Neural cell (in vitro differentiated cells): ENCODE measurements around the gene ACTL8. TPM values are rescaled to one million over a fixed set of nuclear protein-coding genes. Genes with fewer than 3 reads are reported as not detected.

Experiments
- H2AFZ ChIP-seq: fragments of 200-600, 300-800 bp; sonication (generic), shearing (Covaris generic); 2 replicates; pipeline ENCODE4 v1.6.0; 2014; ENCODE audit warnings: low read depth, mild to moderate bottlenecking, antibody characterized with exemption, low read length, moderate library complexity
- H3F3A ChIP-seq: fragments of 200-600 bp; shearing (Covaris generic); 2 replicates; pipeline ENCODE4 v1.6.1; 2016; ENCODE audit warnings: mild to moderate bottlenecking, moderate library complexity, mixed read lengths, antibody characterized with exemption, low read length; ENCODE audit not compliant: insufficient read depth, poor library complexity, severe bottlenecking
- H3K27ac ChIP-seq: fragments of 200-600, 300-800 bp; sonication (generic), shearing (Covaris generic); 2 replicates; pipeline ENCODE4 v1.5.1; 2014; ENCODE audit warnings: mild to moderate bottlenecking, low read length, moderate library complexity
- H3K27me3 ChIP-seq: fragments of 300-800, 200-600 bp; sonication (generic), shearing (Covaris generic); 2 replicates; pipeline ENCODE4 v1.6.0; 2014; ENCODE audit warnings: mild to moderate bottlenecking, low read depth, low read length, moderate library complexity; ENCODE audit not compliant: insufficient read depth
- H3K36me3 ChIP-seq: fragments of 300-800, 200-600 bp; sonication (generic), shearing (Covaris generic); 2 replicates; pipeline ENCODE4 v1.5.1; 2014; ENCODE audit warnings: mild to moderate bottlenecking, antibody characterized with exemption, low read length, moderate library complexity; ENCODE audit not compliant: insufficient read depth
- H3K4me2 ChIP-seq: fragments of 300-800, 200-600 bp; sonication (generic), shearing (Covaris generic); 2 replicates; pipeline ENCODE4 v1.6.0; 2014; ENCODE audit warnings: mild to moderate bottlenecking, low read length
- H3K4me3 ChIP-seq: fragments of 300-800, 200-600 bp; sonication (generic), shearing (Covaris generic); 2 replicates; pipeline ENCODE4 v1.5.1; 2014; ENCODE audit warnings: mild to moderate bottlenecking, low read length, moderate library complexity
- H3K79me2 ChIP-seq: fragments of 200-600 bp; shearing (Covaris generic); replicated peaks from 2 replicates; pipeline ENCODE4 v1.6.0; 2014; ENCODE audit warnings: mild to moderate bottlenecking, low read length, moderate library complexity; ENCODE audit not compliant: insufficient read depth
- H3K9ac ChIP-seq: fragments of 300-800, 200-600 bp; sonication (generic), shearing (Covaris generic); 2 replicates; pipeline ENCODE4 v1.6.1; 2016; ENCODE audit warnings: mild to moderate bottlenecking, low read length, mixed read lengths
- H3K9me2 ChIP-seq: fragments of 200-600 bp; shearing (Covaris generic); 2 replicates; pipeline ENCODE4 v1.6.1; 2016; ENCODE audit warnings: mild to moderate bottlenecking, low read length, mixed read lengths; ENCODE audit not compliant: insufficient read depth
- H3K9me3 ChIP-seq: fragments of 200-600, 300-800 bp; sonication (generic), shearing (Covaris generic); 2 replicates; pipeline ENCODE4 v1.6.1; 2016; ENCODE audit warnings: mild to moderate bottlenecking, mixed run types, low read length, moderate library complexity, mixed read lengths
- H4K20me1 ChIP-seq: fragments of 200-600 bp; shearing (Covaris generic); 2 replicates; pipeline ENCODE4 v1.6.1; 2016; ENCODE audit warnings: mild to moderate bottlenecking, mixed run types; ENCODE audit not compliant: insufficient read depth
- EP300 ChIP-seq: fragments of 450-650 bp; conservative IDR thresholded peaks from 2 replicates; pipeline ENCODE4 v1.6.1; 2014; ENCODE audit warnings: antibody characterized with exemption, mild to moderate bottlenecking, moderate library complexity; ENCODE audit not compliant: poor library complexity, severe bottlenecking
- EZH2 ChIP-seq: fragments of 200-600, 300-800 bp; shearing (Covaris generic), sonication (generic); IDR thresholded peaks from 2 replicates; pipeline ENCODE4 v1.6.1; 2014; ENCODE audit warnings: antibody characterized with exemption, low read length, borderline replicate concordance, mild to moderate bottlenecking; ENCODE audit not compliant: insufficient read depth, poor library complexity, severe bottlenecking
- MXI1 ChIP-seq: fragments of 450-650 bp; conservative IDR thresholded peaks from 2 replicates; pipeline ENCODE4 v1.6.1; 2014; ENCODE audit warnings: antibody characterized with exemption, mild to moderate bottlenecking; ENCODE audit not compliant: poor library complexity, severe bottlenecking
- POLR2AphosphoS5 ChIP-seq: IDR thresholded peaks from 2 replicates; pipeline ENCODE4 v1.6.1; 2012
- RAD21 ChIP-seq: fragments of 450-650 bp; conservative IDR thresholded peaks from 2 replicates; pipeline ENCODE4 v1.6.1; 2014; ENCODE audit warnings: antibody characterized with exemption, mild to moderate bottlenecking, moderate library complexity
- SMC3 ChIP-seq: fragments of 450-650 bp; conservative IDR thresholded peaks from 2 replicates; pipeline ENCODE4 v1.6.1; 2014; ENCODE audit warnings: antibody characterized with exemption, mild to moderate bottlenecking, moderate library complexity; ENCODE audit not compliant: poor library complexity
- TAF1 ChIP-seq: IDR thresholded peaks from 2 replicates; pipeline ENCODE4 v1.6.1; 2012; ENCODE audit warnings: low read depth
- polyA plus RNA-seq: library from polyadenylated mRNA; depleted of rRNA; stranded (reverse); fragments of >200 nt; gene quantifications from 2 replicates; pipeline ENCODE4 v1.2.3, GENCODE V29; 2014
- TF ChIP-seq, protein P1 (sequence below): IDR thresholded peaks from 2 replicates; pipeline ENCODE4 v1.6.1; 2012; ENCODE audit warnings: borderline replicate concordance
- TF ChIP-seq, protein P2 (sequence below): fragments of 450-650 bp; IDR thresholded peaks from 2 replicates; pipeline ENCODE4 v1.5.1; 2014; ENCODE audit warnings: antibody characterized with exemption, mild to moderate bottlenecking, moderate library complexity; ENCODE audit not compliant: poor library complexity, severe bottlenecking

Gene ACTL8
- polyA plus RNA-seq, 1 donor from 2014 or later, result not detected

GRCh38 chr1:17717594-17718535 is 37.3 kb upstream of the ACTL8 start:
- Histone ChIP-seq H3K36me3 (no peaks in the 10 kb centered on the region), H4K20me1 (no peaks in the 10 kb centered on the region), H3K9me2 (no peaks in the 10 kb centered on the region), H3K27ac (no peak overlapping the region), H3K27me3 (no peaks in the 10 kb centered on the region), H3K4me2 (no peak overlapping the region), H3F3A (no peaks in the 10 kb centered on the region), H3K9ac (no peak overlapping the region), H3K79me2 (no peaks in the 10 kb centered on the region), H2AFZ (no peak overlapping the region), H3K4me3 (no peak overlapping the region), H3K9me3 (no peaks in the 10 kb centered on the region)
- TF ChIP-seq, protein P1, sequence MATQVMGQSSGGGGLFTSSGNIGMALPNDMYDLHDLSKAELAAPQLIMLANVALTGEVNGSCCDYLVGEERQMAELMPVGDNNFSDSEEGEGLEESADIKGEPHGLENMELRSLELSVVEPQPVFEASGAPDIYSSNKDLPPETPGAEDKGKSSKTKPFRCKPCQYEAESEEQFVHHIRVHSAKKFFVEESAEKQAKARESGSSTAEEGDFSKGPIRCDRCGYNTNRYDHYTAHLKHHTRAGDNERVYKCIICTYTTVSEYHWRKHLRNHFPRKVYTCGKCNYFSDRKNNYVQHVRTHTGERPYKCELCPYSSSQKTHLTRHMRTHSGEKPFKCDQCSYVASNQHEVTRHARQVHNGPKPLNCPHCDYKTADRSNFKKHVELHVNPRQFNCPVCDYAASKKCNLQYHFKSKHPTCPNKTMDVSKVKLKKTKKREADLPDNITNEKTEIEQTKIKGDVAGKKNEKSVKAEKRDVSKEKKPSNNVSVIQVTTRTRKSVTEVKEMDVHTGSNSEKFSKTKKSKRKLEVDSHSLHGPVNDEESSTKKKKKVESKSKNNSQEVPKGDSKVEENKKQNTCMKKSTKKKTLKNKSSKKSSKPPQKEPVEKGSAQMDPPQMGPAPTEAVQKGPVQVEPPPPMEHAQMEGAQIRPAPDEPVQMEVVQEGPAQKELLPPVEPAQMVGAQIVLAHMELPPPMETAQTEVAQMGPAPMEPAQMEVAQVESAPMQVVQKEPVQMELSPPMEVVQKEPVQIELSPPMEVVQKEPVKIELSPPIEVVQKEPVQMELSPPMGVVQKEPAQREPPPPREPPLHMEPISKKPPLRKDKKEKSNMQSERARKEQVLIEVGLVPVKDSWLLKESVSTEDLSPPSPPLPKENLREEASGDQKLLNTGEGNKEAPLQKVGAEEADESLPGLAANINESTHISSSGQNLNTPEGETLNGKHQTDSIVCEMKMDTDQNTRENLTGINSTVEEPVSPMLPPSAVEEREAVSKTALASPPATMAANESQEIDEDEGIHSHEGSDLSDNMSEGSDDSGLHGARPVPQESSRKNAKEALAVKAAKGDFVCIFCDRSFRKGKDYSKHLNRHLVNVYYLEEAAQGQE, result no peak
- TF ChIP-seq MXI1 (no peak), SMC3 (no peak), RAD21 (no peak), TAF1 (no peak), EZH2 (no peak), EP300 (no peak), POLR2AphosphoS5 (no peak)
- TF ChIP-seq, protein P2, sequence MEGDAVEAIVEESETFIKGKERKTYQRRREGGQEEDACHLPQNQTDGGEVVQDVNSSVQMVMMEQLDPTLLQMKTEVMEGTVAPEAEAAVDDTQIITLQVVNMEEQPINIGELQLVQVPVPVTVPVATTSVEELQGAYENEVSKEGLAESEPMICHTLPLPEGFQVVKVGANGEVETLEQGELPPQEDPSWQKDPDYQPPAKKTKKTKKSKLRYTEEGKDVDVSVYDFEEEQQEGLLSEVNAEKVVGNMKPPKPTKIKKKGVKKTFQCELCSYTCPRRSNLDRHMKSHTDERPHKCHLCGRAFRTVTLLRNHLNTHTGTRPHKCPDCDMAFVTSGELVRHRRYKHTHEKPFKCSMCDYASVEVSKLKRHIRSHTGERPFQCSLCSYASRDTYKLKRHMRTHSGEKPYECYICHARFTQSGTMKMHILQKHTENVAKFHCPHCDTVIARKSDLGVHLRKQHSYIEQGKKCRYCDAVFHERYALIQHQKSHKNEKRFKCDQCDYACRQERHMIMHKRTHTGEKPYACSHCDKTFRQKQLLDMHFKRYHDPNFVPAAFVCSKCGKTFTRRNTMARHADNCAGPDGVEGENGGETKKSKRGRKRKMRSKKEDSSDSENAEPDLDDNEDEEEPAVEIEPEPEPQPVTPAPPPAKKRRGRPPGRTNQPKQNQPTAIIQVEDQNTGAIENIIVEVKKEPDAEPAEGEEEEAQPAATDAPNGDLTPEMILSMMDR, result no peak

DNA sequence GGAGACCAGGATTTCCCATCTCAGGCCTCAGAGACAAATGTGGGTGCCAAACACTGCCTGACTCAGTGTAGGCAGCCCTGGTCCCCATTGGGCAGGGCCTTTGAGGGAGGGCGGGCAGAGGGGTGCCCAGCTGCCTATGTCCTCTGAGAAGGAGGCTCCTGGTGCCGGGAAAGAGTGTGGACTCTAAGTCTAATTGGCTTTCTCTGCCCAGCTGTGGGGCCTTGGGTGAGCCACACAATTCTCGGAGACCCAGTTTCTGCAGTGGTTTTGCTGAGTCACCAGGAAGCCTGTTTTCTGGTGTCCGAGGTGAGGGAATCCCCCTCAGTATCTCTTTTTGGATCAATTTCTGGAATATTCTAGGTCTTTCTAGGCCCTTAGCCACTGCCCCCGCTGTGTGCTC is 35.3 kb upstream of the ACTL8 start:
- Histone ChIP-seq H3K36me3 (no peaks in the 10 kb centered on the region), H3K4me3 (no peak overlapping the region), H3F3A (no peaks in the 10 kb centered on the region), H3K4me2 (no peak overlapping the region), H3K9me3 (no peaks in the 10 kb centered on the region), H4K20me1 (no peaks in the 10 kb centered on the region), H2AFZ (no peak overlapping the region), H3K9me2 (no peaks in the 10 kb centered on the region), H3K27me3 (no peaks in the 10 kb centered on the region), H3K79me2 (no peaks in the 10 kb centered on the region), H3K27ac (no peak overlapping the region), H3K9ac (no peak overlapping the region)
- TF ChIP-seq POLR2AphosphoS5 (no peak), SMC3 (no peak), MXI1 (no peak), EP300 (no peak), RAD21 (no peak), EZH2 (no peak), TAF1 (no peak)
- TF ChIP-seq, protein P2, result no peak
- TF ChIP-seq, protein P1, result no peak
